GM23338 (cell line): Measurements from ENCODE around the gene HEPACAM. TPM values are rescaled to one million over a fixed set of nuclear protein-coding genes. Genes with fewer than 3 reads are reported as not detected.

Experiments
- ATAC-seq: fragments of 200-7000 bp; cut with Tn5 transposase; 3 replicates; pipeline ENCODE4 v1.9.1; 2020
- DNase-seq: peaks from one replicate; pipeline ENCODE4 v3.0.0-alpha.2; 2015; ENCODE audit warnings: low spot score
- H2AFZ ChIP-seq: fragments of 200-600 bp; sonication (generic); 2 replicates; pipeline ENCODE4 v1.8.0; 2016; ENCODE audit warnings: antibody characterized with exemption, mild to moderate bottlenecking, moderate library complexity
- H3F3A ChIP-seq: fragments of 200-600 bp; sonication (generic); replicated peaks from 2 replicates; pipeline ENCODE4 v1.8.0; 2017; ENCODE audit warnings: antibody characterized with exemption, mixed run types, low read depth
- H3K27ac ChIP-seq: fragments of 200-600 bp; sonication (generic); 2 replicates; pipeline ENCODE4 v1.6.1; 2016; ENCODE audit warnings: low read depth
- H3K27me3 ChIP-seq: fragments of 200-600 bp; sonication (generic); 2 replicates; pipeline ENCODE4 v1.8.0; 2016; ENCODE audit warnings: mild to moderate bottlenecking, mixed run types, moderate library complexity; ENCODE audit not compliant: insufficient read depth
- H3K36me3 ChIP-seq: fragments of 200-600 bp; sonication (generic); 2 replicates; pipeline ENCODE4 v1.8.0; 2016; ENCODE audit warnings: mild to moderate bottlenecking; ENCODE audit not compliant: insufficient read depth
- H3K4me1 ChIP-seq: fragments of 200-600 bp; sonication (generic); 2 replicates; pipeline ENCODE4 v1.8.0; 2016; ENCODE audit warnings: mild to moderate bottlenecking, moderate library complexity; ENCODE audit not compliant: insufficient read depth
- H3K4me2 ChIP-seq: fragments of 200-600 bp; sonication (generic); 2 replicates; pipeline ENCODE4 v1.7.1; 2017; ENCODE audit warnings: mixed run types
- H3K4me3 ChIP-seq: fragments of 200-600 bp; sonication (generic); 2 replicates; pipeline ENCODE4 v1.6.1; 2016; ENCODE audit warnings: mixed run types
- H3K79me2 ChIP-seq: fragments of 200-600 bp; sonication (generic); replicated peaks from 2 replicates; pipeline ENCODE4 v1.8.0; 2017; ENCODE audit warnings: mild to moderate bottlenecking; ENCODE audit not compliant: insufficient read depth
- H3K9me2 ChIP-seq: fragments of 200-600 bp; sonication (generic); 2 replicates; pipeline ENCODE4 v1.8.0; 2017; ENCODE audit not compliant: insufficient read depth
- H4K20me1 ChIP-seq: fragments of 200-600 bp; sonication (generic); replicated peaks from 2 replicates; pipeline ENCODE4 v1.8.0; 2017; ENCODE audit warnings: mild to moderate bottlenecking; ENCODE audit not compliant: insufficient read depth
- H3K27ac Mint-ChIP-seq: 2 replicates; pipeline ENCODE4 v1.8.0; 2020; ENCODE audit warnings: inconsistent platforms, mild to moderate bottlenecking, moderate library complexity, mixed read lengths
- H3K27me3 Mint-ChIP-seq: 3 replicates; pipeline ENCODE4 v1.8.0; 2022; ENCODE audit warnings: low read depth, mild to moderate bottlenecking, moderate library complexity, mixed read lengths, inconsistent platforms; ENCODE audit not compliant: insufficient read depth, poor library complexity
- H3K36me3 Mint-ChIP-seq: 3 replicates; pipeline ENCODE4 v1.8.0; 2021; ENCODE audit warnings: low read depth, mild to moderate bottlenecking, inconsistent platforms, moderate library complexity, mixed read lengths
- H3K4me1 Mint-ChIP-seq: 3 replicates; pipeline ENCODE4 v1.8.0; 2020; ENCODE audit warnings: mild to moderate bottlenecking, inconsistent platforms, mixed read lengths
- H3K4me3 Mint-ChIP-seq: 3 replicates; pipeline ENCODE4 v1.8.0; 2021; ENCODE audit warnings: moderate library complexity, mild to moderate bottlenecking, inconsistent platforms, mixed read lengths
- H3K9me3 Mint-ChIP-seq: 3 replicates; pipeline ENCODE4 v1.8.0; 2020; ENCODE audit warnings: moderate library complexity, mild to moderate bottlenecking, inconsistent platforms, mixed read lengths
- CREB1 ChIP-seq: fragments of 250-450 bp; sonication (Bioruptor Pico); IDR thresholded peaks from 2 replicates; pipeline ENCODE4 v1.5.0; 2020; ENCODE audit warnings: low read depth, mild to moderate bottlenecking, moderate library complexity
- CTCF ChIP-seq, 2 experiments: fragments of 200-600 bp in 1 of 2; sonication (generic) in 1 of 2; conservative IDR thresholded peaks; 2 replicates each; pipeline versions ENCODE4 v1.5.1 to v1.6.1; 2016 to 2017; ENCODE audit warnings: antibody characterized with exemption in 2 of 2, low read depth in 2 of 2, mild to moderate bottlenecking in 2 of 2, moderate library complexity in 1 of 2
- EZH2 ChIP-seq: fragments of 200-600 bp; sonication (generic); IDR thresholded peaks from one replicate; pipeline ENCODE4 v1.8.0; 2017; ENCODE audit warnings: antibody characterized with exemption, mild to moderate bottlenecking, low read depth; ENCODE audit not compliant: unreplicated experiment
- EZH2phosphoT487 ChIP-seq: fragments of 200-600 bp; sonication (generic); IDR thresholded peaks from one replicate; pipeline ENCODE4 v1.8.1; 2018; ENCODE audit warnings: antibody characterized with exemption; ENCODE audit not compliant: unreplicated experiment
- JUNB ChIP-seq: IDR thresholded peaks from one replicate; pipeline ENCODE4 v1.6.1; 2016; ENCODE audit warnings: antibody characterized with exemption; ENCODE audit not compliant: unreplicated experiment
- NANOG ChIP-seq: IDR thresholded peaks from 2 replicates; pipeline ENCODE4 v1.6.1; 2016; ENCODE audit warnings: antibody characterized with exemption, borderline replicate concordance
- POLR2AphosphoS5 ChIP-seq: IDR thresholded peaks from 2 replicates; pipeline ENCODE4 v1.6.1; 2016; ENCODE audit warnings: antibody characterized with exemption, low read depth
- REST ChIP-seq: IDR thresholded peaks from one replicate; pipeline ENCODE4 v1.6.1; 2018; ENCODE audit warnings: antibody characterized with exemption; ENCODE audit not compliant: unreplicated experiment
- STAT1 ChIP-seq: IDR thresholded peaks from one replicate; pipeline ENCODE4 v1.6.1; 2016; ENCODE audit warnings: antibody characterized with exemption; ENCODE audit not compliant: unreplicated experiment
- ZNF114 ChIP-seq: fragments of 250-450 bp; sonication (Bioruptor Pico); IDR thresholded peaks from 2 replicates; pipeline ENCODE4 v1.5.0; 2020; ENCODE audit warnings: mild to moderate bottlenecking, moderate library complexity
- ZNF331 ChIP-seq: fragments of 250-450 bp; sonication (Bioruptor Pico); IDR thresholded peaks from 2 replicates; pipeline ENCODE4 v1.5.0; 2020; ENCODE audit warnings: low read depth, mild to moderate bottlenecking, moderate library complexity
- ZNF462 ChIP-seq: fragments of 250-450 bp; sonication (Bioruptor Pico); IDR thresholded peaks from 2 replicates; pipeline ENCODE4 v1.5.0; 2020; ENCODE audit warnings: mild to moderate bottlenecking, moderate library complexity
- polyA plus RNA-seq: library from polyadenylated mRNA; unstranded; fragments of >200 nt; fragmentation: Nextera tagmentation; extraction: Ambion mirVana; gene quantifications from 2 replicates; pipeline ENCODE4 v1.2.1, GENCODE V29; 2016
- total RNA-seq: library from RNA; depleted of rRNA; stranded (reverse); fragments of >200 nt; shearing (Covaris generic); gene quantifications from 2 replicates; pipeline ENCODE4 v1.2.3, GENCODE V29; 2014
- TF ChIP-seq, protein P1 (sequence below): IDR thresholded peaks from 2 replicates; pipeline ENCODE4 v1.6.1; 2016; ENCODE audit warnings: antibody characterized with exemption

Gene HEPACAM
- total and polyA plus RNA-seq, 2 experiments from 2014 or later, result 0.17 TPM; not detected in 1

DNA sequence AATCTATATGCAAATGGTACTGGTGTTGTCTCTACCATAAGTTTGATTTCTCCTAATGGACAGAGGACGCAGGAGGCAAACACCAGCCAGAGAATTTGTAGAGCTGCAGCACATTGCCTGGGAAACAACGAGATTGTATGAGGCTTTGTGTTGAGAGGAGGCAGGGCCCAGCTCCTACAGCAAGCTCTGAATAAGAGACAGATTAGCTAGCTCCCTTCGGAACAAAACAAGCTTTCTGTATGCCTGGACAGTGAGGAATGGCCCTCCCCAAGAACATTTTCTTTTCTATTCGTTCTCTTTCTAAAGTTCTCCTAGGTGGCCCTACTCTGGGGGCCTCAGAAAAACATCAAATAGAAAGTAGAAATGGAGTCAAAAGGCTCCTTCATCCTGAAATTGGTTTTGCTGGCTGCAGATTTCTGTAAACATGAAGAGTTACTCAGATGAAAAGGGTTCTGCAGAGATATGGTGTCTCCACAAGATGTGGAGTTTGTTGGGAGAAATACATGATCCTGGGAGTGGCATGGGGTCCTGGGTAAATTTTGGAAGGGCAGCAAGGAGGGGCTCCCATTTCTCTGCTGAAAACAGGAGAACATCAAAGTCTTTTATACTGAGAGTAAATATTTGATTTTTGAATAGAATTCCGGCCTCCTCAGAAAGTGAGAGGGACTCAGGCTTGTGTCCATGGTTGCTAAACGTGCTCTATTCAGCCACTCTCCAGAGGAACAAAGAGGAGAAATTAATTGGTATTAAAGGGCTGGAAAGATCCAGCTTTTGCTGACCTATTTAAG lies 6.8 kb upstream of the HEPACAM start:
- Histone ChIP-seq H2AFZ (no peak overlapping the region), H3K36me3 (no peaks in the 10 kb centered on the region), H3K9me2 (no peaks in the 10 kb centered on the region), H3K4me2 (no peak overlapping the region), H4K20me1 (no peaks in the 10 kb centered on the region), H3K4me3 (no peak overlapping the region), H3F3A (no peaks in the 10 kb centered on the region), H3K27me3 (no peaks in the 10 kb centered on the region), H3K4me1 (no peaks in the 10 kb centered on the region), H3K27ac (no peak overlapping the region), H3K79me2 (no peaks in the 10 kb centered on the region)
- no peaks in the 10 kb centered on the region for H3K4me1 Mint-ChIP-seq
- DNase-seq (no peak), ATAC-seq (no peak)
- H3K27me3 Mint-ChIP-seq, result peaks cover 3% of the 10 kb centered on the region
- no peak overlapping the region for H3K4me3 Mint-ChIP-seq
- H3K9me3 Mint-ChIP-seq, result no peaks in the 10 kb centered on the region
- TF ChIP-seq ZNF114 (no peak), STAT1 (no peak), CTCF (conservative IDR thresholded peaks at IDR 0.05; ENCODE audit: low read depth in 2 of 2) (no peak), ZNF331 (CRISPR knock-in tag) (no peak), CREB1 (CRISPR knock-in tag) (no peak), ZNF462 (CRISPR knock-in tag) (no peak), EZH2phosphoT487 (no peak), REST (no peak), JUNB (no peak), EZH2 (no peak), POLR2AphosphoS5 (no peak), NANOG (no peak)
- TF ChIP-seq, protein P1, sequence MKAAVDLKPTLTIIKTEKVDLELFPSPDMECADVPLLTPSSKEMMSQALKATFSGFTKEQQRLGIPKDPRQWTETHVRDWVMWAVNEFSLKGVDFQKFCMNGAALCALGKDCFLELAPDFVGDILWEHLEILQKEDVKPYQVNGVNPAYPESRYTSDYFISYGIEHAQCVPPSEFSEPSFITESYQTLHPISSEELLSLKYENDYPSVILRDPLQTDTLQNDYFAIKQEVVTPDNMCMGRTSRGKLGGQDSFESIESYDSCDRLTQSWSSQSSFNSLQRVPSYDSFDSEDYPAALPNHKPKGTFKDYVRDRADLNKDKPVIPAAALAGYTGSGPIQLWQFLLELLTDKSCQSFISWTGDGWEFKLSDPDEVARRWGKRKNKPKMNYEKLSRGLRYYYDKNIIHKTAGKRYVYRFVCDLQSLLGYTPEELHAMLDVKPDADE, result no peak
- H3K27ac Mint-ChIP-seq, result no peak overlapping the region
- H3K36me3 Mint-ChIP-seq, result no peaks in the 10 kb centered on the region
